Measurements from ENCODE around the gene JAK3.

GRCh38 chr19:17889609-17890214 lies 41.9 kb upstream of the JAK3 start:
- no peak for TF ChIP-seq CTCF (IDR thresholded peaks at IDR 0.05)
- no peak for TF ChIP-seq POLR2A (IDR thresholded peaks at IDR 0.05)
- no peak for TF ChIP-seq POLR2AphosphoS5 (IDR thresholded peaks at IDR 0.05)
